HG03196 (cell line): ENCODE results near the gene ZBTB20.

ENCODE experiments used
- ATAC-seq: cut with Tn5 transposase; IDR thresholded peaks from one replicate; pipeline ENCODE4 v1.9.1; 2021; ENCODE audit not compliant: unreplicated experiment

Gene ZBTB20

GRCh38 chr3:114420072-114420471 is 727.0 kb downstream of the ZBTB20 start:
- no peak for ATAC-seq

- ATAC-seq: peak; percentile 75
Measured at GRCh38 chr3:114418724-114419543, 728.2 kb downstream of the ZBTB20 start.

GRCh38 chr3:114418107-114418506 is 729.0 kb downstream of the ZBTB20 start:
- ATAC-seq: peak; percentile 78

- ATAC-seq: no peak
Measured at GRCh38 chr3:114417675-114418074, 729.4 kb downstream of the ZBTB20 start.

- no peak for ATAC-seq
Measured at GRCh38 chr3:114417265-114417664, 729.8 kb downstream of the ZBTB20 start.

- ATAC-seq: peak; percentile 58
Measured at GRCh38 chr3:114411811-114412803, 735.0 kb downstream of the ZBTB20 start.

- no peak for ATAC-seq
Measured at GRCh38 chr3:114411190-114411668, 735.9 kb downstream of the ZBTB20 start.

GRCh38 chr3:114408736-114409670 is 738.1 kb downstream of the ZBTB20 start:
- no peak for ATAC-seq

GRCh38 chr3:114406922-114407321 is 740.2 kb downstream of the ZBTB20 start:
- no peak for ATAC-seq

- no peak for ATAC-seq
Measured at GRCh38 chr3:114406286-114406685, 740.8 kb downstream of the ZBTB20 start.

GRCh38 chr3:114405202-114405990 is 741.7 kb downstream of the ZBTB20 start:
- no peak for ATAC-seq

- no peak for ATAC-seq
Measured at GRCh38 chr3:114404590-114404989, 742.5 kb downstream of the ZBTB20 start.

GRCh38 chr3:114402838-114403237 is 744.2 kb downstream of the ZBTB20 start:
- no peak for ATAC-seq

- no peak for ATAC-seq
Measured at GRCh38 chr3:114401346-114401745, 745.7 kb downstream of the ZBTB20 start.

- ATAC-seq: no peak
Measured at GRCh38 chr3:114400371-114400770, 746.7 kb downstream of the ZBTB20 start.

- no peak for ATAC-seq
Measured at GRCh38 chr3:114394551-114394950, 752.5 kb downstream of the ZBTB20 start.

GRCh38 chr3:114393367-114394072 is 753.6 kb downstream of the ZBTB20 start:
- ATAC-seq: no peak

GRCh38 chr3:114392831-114393230 is 754.3 kb downstream of the ZBTB20 start:
- ATAC-seq: no peak

GRCh38 chr3:114389156-114389555 is 757.9 kb downstream of the ZBTB20 start:
- ATAC-seq: no peak
